Mesendoderm (in vitro differentiated cells): ENCODE measurements around the gene ZMYM2.

Source experiments
- DNase-seq: peaks from one replicate; pipeline ENCODE4 v3.0.0; 2013
- H2AK5ac ChIP-seq: 2 replicates; pipeline ENCODE4 v1.6.1; 2013; ENCODE audit warnings: low read length, inconsistent platforms
- H2BK120ac ChIP-seq: 2 replicates; pipeline ENCODE4 v1.6.1; 2013; ENCODE audit warnings: low read depth, mild to moderate bottlenecking, low read length, moderate library complexity, mixed read lengths
- H2BK15ac ChIP-seq: replicated peaks from 2 replicates; pipeline ENCODE4 v1.6.1; 2013; ENCODE audit warnings: low read depth, mild to moderate bottlenecking, moderate library complexity
- H2BK5ac ChIP-seq: 2 replicates; pipeline ENCODE4 v1.6.1; 2013; ENCODE audit warnings: low read length, inconsistent platforms
- H3K18ac ChIP-seq: 2 replicates; pipeline ENCODE4 v1.6.1; 2013; ENCODE audit warnings: mild to moderate bottlenecking, low read length, mixed read lengths
- H3K23ac ChIP-seq: one replicate; pipeline ENCODE4 v1.6.1; 2013; ENCODE audit warnings: low read length
- H3K27ac ChIP-seq: 2 replicates; pipeline ENCODE4 v1.5.1; 2013; ENCODE audit warnings: low read depth, mild to moderate bottlenecking, inconsistent platforms, low read length, moderate library complexity
- H3K27me3 ChIP-seq: 2 replicates; pipeline ENCODE4 v1.6.1; 2013; ENCODE audit warnings: low read length, control low read depth, mild to moderate bottlenecking, inconsistent platforms; ENCODE audit not compliant: insufficient read depth, poor library complexity
- H3K36me3 ChIP-seq: 2 replicates; pipeline ENCODE4 v1.6.1; 2013; ENCODE audit warnings: low read length, inconsistent platforms; ENCODE audit not compliant: control insufficient read depth, insufficient read depth
- H3K4ac ChIP-seq: one replicate; pipeline ENCODE4 v1.6.1; 2013; ENCODE audit warnings: low read depth, mild to moderate bottlenecking, low read length, moderate library complexity
- H3K4me1 ChIP-seq: 2 replicates; pipeline ENCODE4 v1.6.1; 2013; ENCODE audit warnings: low read depth, low read length, inconsistent platforms; ENCODE audit not compliant: control insufficient read depth
- H3K4me2 ChIP-seq: 2 replicates; pipeline ENCODE4 v1.6.1; 2013; ENCODE audit warnings: low read length
- H3K4me3 ChIP-seq: 2 replicates; pipeline ENCODE4 v1.5.1; 2013; ENCODE audit warnings: mild to moderate bottlenecking, low read length
- H3K56ac ChIP-seq: one replicate; pipeline ENCODE4 v1.6.1; 2013; ENCODE audit warnings: low read length
- H3K79me1 ChIP-seq: 2 replicates; pipeline ENCODE4 v1.6.1; 2013; ENCODE audit warnings: low read length, inconsistent platforms
- H3K79me2 ChIP-seq: 2 replicates; pipeline ENCODE4 v1.6.1; 2013; ENCODE audit warnings: mild to moderate bottlenecking, low read length; ENCODE audit not compliant: control insufficient read depth, insufficient read depth
- H3K9ac ChIP-seq: 2 replicates; pipeline ENCODE4 v1.6.1; 2013; ENCODE audit warnings: low read length, inconsistent platforms
- H4K5ac ChIP-seq: one replicate; pipeline ENCODE4 v1.6.1; 2013; ENCODE audit warnings: low read length
- H4K8ac ChIP-seq: one replicate; pipeline ENCODE4 v1.6.1; 2013; ENCODE audit warnings: low read depth, mild to moderate bottlenecking, control low read depth, low read length, moderate library complexity
- WGBS: extraction: QIAGEN DNeasy Blood & Tissue Kit; methylation state at CpG from one replicate; pipeline ENCODE4 v1.1.7; 2013; ENCODE audit warnings: low lambda C conversion rate, missing lambda C conversion rate; ENCODE audit not compliant: insufficient coverage; ENCODE audit errors: extremely low coverage; 5-methylcytosine and 5-hydroxymethylcytosine counted together

ZMYM2 gene

DNA sequence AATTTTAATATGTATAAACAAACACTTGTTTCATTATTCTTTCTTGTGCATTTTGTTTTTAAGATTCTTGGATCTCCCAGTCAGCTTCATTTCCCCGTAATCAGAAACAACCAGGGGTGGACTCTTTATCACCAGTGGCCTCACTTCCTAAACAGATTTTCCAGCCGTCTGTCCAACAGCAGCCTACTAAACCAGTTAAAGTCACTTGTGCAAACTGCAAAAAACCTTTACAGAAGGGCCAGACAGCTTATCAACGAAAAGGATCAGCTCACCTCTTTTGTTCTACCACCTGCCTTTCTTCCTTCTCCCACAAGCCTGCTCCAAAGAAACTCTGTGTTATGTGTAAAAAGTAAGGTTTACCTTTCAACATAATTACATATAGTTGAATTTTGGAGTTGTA is 44.3 kb downstream of the ZMYM2 start:
- H3K23ac ChIP-seq, result no peak overlapping the region
- H3K79me2 ChIP-seq, result peaks cover 30% of the 10 kb centered on the region
- no peak overlapping the region for H4K8ac ChIP-seq
- H3K79me1 ChIP-seq, result peaks cover 7% of the 10 kb centered on the region
- H3K4me1 ChIP-seq, result no peaks in the 10 kb centered on the region
- no peak overlapping the region for H3K27ac ChIP-seq
- no peak overlapping the region for H3K18ac ChIP-seq
- no peak overlapping the region for H3K4me2 ChIP-seq
- H2BK120ac ChIP-seq, result no peak overlapping the region
- no peak overlapping the region for H3K56ac ChIP-seq
- no peak overlapping the region for H2BK15ac ChIP-seq
- H2AK5ac ChIP-seq, result no peak overlapping the region
- H3K4ac ChIP-seq, result no peak overlapping the region
- no peak for DNase-seq
- no peak overlapping the region for H3K4me3 ChIP-seq
- H4K5ac ChIP-seq, result no peak overlapping the region
- no peak overlapping the region for H2BK5ac ChIP-seq
- WGBS, result no CpG with 5 or more reads among the region's 3 CpGs
- H3K9ac ChIP-seq, result no peak overlapping the region
- H3K36me3 ChIP-seq, result no peaks in the 10 kb centered on the region
- H3K27me3 ChIP-seq, result no peaks in the 10 kb centered on the region

DNA sequence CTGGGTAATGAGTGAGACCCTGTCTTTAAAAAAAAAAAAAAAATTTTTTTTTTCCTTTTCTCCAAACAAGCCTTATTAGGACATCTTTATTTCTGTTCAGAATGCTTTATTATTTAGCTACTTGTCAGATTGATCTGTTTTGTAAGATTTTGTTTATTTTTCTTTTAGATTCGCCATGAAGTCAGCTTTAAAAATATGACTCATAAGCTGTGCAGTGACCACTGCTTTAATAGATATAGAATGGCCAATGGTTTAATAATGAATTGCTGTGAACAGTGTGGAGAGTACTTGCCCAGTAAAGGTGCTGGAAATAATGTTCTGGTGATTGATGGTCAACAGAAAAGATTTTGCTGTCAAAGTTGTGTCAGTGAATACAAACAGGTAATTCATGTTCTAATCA is 47.7 kb downstream of the ZMYM2 start:
- no peak for DNase-seq
- Histone ChIP-seq H3K79me1 (peaks cover 4% of the 10 kb centered on the region), H3K4me1 (no peaks in the 10 kb centered on the region), H3K23ac (no peak overlapping the region), H3K4ac (no peak overlapping the region), H3K56ac (no peak overlapping the region), H2BK15ac (no peak overlapping the region), H3K4me3 (no peak overlapping the region), H3K18ac (no peak overlapping the region), H4K5ac (no peak overlapping the region), H3K9ac (no peak overlapping the region), H3K27ac (no peak overlapping the region), H3K4me2 (no peak overlapping the region), H2BK120ac (no peak overlapping the region), H3K36me3 (no peaks in the 10 kb centered on the region), H4K8ac (no peak overlapping the region), H2AK5ac (no peak overlapping the region), H3K27me3 (no peaks in the 10 kb centered on the region), H3K79me2 (peaks cover 6% of the 10 kb centered on the region), H2BK5ac (no peak overlapping the region)
- WGBS, result no CpG with 5 or more reads among the region's 1 CpG

DNA sequence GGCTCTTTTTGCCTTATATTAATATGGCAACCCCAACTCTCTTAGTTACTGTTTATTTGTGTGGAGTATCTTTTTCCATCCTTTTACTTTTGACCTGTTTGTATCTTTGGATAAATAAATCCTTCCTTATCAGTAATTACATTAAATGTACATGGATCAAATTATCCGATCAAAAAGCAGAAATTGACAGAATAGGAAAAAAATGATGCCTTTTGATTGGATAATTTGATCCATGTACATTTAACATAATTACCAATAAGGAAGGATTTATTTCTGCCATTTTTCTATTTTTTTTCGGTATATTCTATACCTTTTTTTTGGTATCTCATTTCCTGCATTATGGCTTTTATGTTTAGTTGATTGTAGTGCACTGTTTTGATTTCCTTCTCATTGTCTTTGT is 57.2 kb downstream of the ZMYM2 start:
- Histone ChIP-seq H3K4me1 (peaks cover 2% of the 10 kb centered on the region), H3K4me2 (no peak overlapping the region), H3K79me2 (peaks cover 13% of the 10 kb centered on the region), H3K27ac (no peak overlapping the region), H2BK15ac (no peak overlapping the region), H3K23ac (no peak overlapping the region), H3K4me3 (no peak overlapping the region), H4K8ac (no peak overlapping the region), H3K9ac (no peak overlapping the region), H3K18ac (no peak overlapping the region), H3K27me3 (no peaks in the 10 kb centered on the region), H2BK5ac (no peak overlapping the region), H3K56ac (no peak overlapping the region), H3K4ac (no peak overlapping the region), H4K5ac (no peak overlapping the region), H2BK120ac (no peak overlapping the region), H2AK5ac (no peak overlapping the region), H3K36me3 (no peaks in the 10 kb centered on the region), H3K79me1 (peaks cover 4% of the 10 kb centered on the region)
- WGBS, result no CpG with 5 or more reads among the region's 2 CpGs
- no peak for DNase-seq

DNA sequence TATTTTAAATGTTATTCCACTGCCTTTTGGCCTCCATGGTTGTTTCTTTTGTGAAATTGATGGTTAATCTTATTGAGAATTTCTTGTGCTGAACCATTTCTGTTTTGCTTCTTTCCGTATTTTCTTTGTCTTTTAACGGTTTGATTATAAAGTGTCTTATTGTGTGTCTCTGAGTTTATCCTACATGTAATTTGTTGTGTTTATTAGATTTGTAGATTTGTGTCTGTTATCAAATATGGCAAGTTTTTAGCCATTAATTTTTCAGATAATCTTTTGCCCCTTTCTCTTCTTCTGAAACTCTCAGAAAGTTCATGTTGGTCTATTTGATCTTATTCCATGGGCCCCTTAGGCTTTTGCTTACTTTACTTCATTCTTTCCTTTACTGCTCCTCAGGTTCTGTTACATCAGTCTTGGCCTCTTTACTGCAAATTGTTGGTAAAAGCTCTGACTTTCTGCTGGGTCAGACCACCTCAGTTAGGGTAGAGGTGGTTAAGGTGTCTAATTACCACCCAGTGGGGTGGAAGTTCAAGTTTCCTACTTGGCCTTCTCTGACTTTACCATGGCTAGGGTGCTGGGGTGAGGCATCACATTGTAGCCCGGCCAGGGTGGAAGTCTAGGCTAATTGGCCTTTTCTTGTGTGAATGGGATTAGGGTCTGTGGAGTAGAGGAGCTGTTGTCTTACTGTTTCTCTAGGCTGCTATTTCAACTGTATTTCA is 58.3 kb downstream of the ZMYM2 start:
- no peak overlapping the region for H3K23ac ChIP-seq
- no peak overlapping the region for H3K4me2 ChIP-seq
- no peak overlapping the region for H3K18ac ChIP-seq
- H3K36me3 ChIP-seq, result no peaks in the 10 kb centered on the region
- H3K79me2 ChIP-seq, result peaks cover 13% of the 10 kb centered on the region
- WGBS, result no CpG with 5 or more reads among the region's 3 CpGs
- DNase-seq, result peak; percentile 37
- peaks cover 2% of the 10 kb centered on the region for H3K4me1 ChIP-seq
- H4K5ac ChIP-seq, result no peak overlapping the region
- H3K79me1 ChIP-seq, result peaks cover 6% of the 10 kb centered on the region
- no peak overlapping the region for H2BK5ac ChIP-seq
- H3K56ac ChIP-seq, result no peak overlapping the region
- no peak overlapping the region for H3K4ac ChIP-seq
- H3K27ac ChIP-seq, result no peak overlapping the region
- no peak overlapping the region for H2AK5ac ChIP-seq
- no peak overlapping the region for H2BK15ac ChIP-seq
- no peaks in the 10 kb centered on the region for H3K27me3 ChIP-seq
- no peak overlapping the region for H4K8ac ChIP-seq
- H2BK120ac ChIP-seq, result no peak overlapping the region
- H3K9ac ChIP-seq, result no peak overlapping the region
- H3K4me3 ChIP-seq, result no peak overlapping the region

DNA sequence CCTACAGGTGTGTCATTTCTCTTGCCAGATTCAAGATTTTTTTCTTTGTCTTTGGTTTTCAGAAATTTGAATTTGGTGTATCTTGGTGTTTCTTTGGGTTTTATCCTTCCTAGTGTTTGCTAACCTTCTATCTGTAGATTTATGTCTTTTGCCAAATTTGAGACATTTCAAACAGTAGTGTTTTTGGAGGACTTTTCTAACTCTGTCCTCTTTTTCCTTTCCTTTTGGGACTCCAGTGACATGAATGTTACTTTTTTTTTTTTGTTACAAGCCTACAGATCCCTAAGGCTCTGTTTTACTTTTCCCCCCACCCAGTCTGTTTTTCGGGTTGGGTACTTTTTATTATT is 58.8 kb downstream of the ZMYM2 start:
- H2AK5ac ChIP-seq, result no peak overlapping the region
- no peak overlapping the region for H4K8ac ChIP-seq
- H2BK5ac ChIP-seq, result no peak overlapping the region
- peaks cover 13% of the 10 kb centered on the region for H3K79me2 ChIP-seq
- H3K4me2 ChIP-seq, result no peak overlapping the region
- H3K36me3 ChIP-seq, result no peaks in the 10 kb centered on the region
- no peak overlapping the region for H3K23ac ChIP-seq
- no peak overlapping the region for H3K27ac ChIP-seq
- no peaks in the 10 kb centered on the region for H3K27me3 ChIP-seq
- H3K4me3 ChIP-seq, result no peak overlapping the region
- H3K18ac ChIP-seq, result no peak overlapping the region
- H2BK120ac ChIP-seq, result no peak overlapping the region
- no peak overlapping the region for H3K56ac ChIP-seq
- H2BK15ac ChIP-seq, result no peak overlapping the region
- no CpG with 5 or more reads among the region's 1 CpG for WGBS
- H3K79me1 ChIP-seq, result peaks cover 6% of the 10 kb centered on the region
- no peak overlapping the region for H3K4ac ChIP-seq
- DNase-seq, result no peak
- no peak overlapping the region for H3K9ac ChIP-seq
- H3K4me1 ChIP-seq, result peaks cover 2% of the 10 kb centered on the region
- H4K5ac ChIP-seq, result no peak overlapping the region

DNA sequence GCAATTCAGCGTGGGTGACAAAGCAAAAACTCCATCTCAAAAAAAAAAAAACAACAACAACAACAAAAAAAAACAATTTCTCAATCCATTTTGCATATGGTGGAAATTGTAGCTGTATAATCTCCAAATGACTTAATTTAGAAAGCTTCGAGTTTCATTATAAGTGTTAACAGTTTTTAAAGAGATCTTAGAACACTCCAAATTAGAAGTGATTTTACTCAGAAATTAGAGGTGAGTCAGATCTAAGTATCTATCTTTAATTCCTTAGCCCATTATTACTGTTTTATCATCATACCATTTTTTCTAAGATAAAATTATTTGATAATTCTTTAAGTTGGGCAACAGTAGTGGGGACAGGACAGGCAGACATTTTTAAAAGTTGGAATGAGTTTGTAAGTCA is 60.5 kb downstream of the ZMYM2 start:
- H3K36me3 ChIP-seq, result no peaks in the 10 kb centered on the region
- WGBS, result no CpG with 5 or more reads among the region's 2 CpGs
- H3K18ac ChIP-seq, result no peak overlapping the region

More for the DNA sequence above, 60.5 kb downstream of the ZMYM2 start:
- H2BK15ac ChIP-seq, result no peak overlapping the region
- no peak overlapping the region for H2BK120ac ChIP-seq
- no peak overlapping the region for H3K23ac ChIP-seq
- H4K5ac ChIP-seq, result no peak overlapping the region
- no peak for DNase-seq
- H3K79me2 ChIP-seq, result peaks cover 10% of the 10 kb centered on the region
- H2AK5ac ChIP-seq, result no peak overlapping the region
- no peak overlapping the region for H3K4ac ChIP-seq
- no peak overlapping the region for H3K4me3 ChIP-seq
- no peak overlapping the region for H4K8ac ChIP-seq
- no peak overlapping the region for H2BK5ac ChIP-seq
- no peak overlapping the region for H3K56ac ChIP-seq
- H3K27ac ChIP-seq, result no peak overlapping the region
- peaks cover 6% of the 10 kb centered on the region for H3K79me1 ChIP-seq
- H3K4me2 ChIP-seq, result no peak overlapping the region
- no peaks in the 10 kb centered on the region for H3K27me3 ChIP-seq
- H3K4me1 ChIP-seq, result peaks cover 2% of the 10 kb centered on the region
- H3K9ac ChIP-seq, result no peak overlapping the region
